Heart left ventricle (tissue), 16 donors: Measurements from ENCODE around the gene SPTLC3. TPM values are rescaled to one million over a fixed set of nuclear protein-coding genes. Genes with fewer than 3 reads are reported as not detected.

Experiments used
- ATAC-seq, 4 donors: fragments of 200-7000 bp; cut with Tn5 transposase; one replicate each; pipeline ENCODE4 v1.9.1; 2020 to 2022; ENCODE audit warnings: moderate library complexity in 4 of 4, mild to moderate bottlenecking in 3 of 4, moderate number of reproducible peaks in 1 of 4
- DNase-seq, 5 donors: peaks; one replicate each; pipeline ENCODE4 v3.0.0-alpha.2; 2020
- H3K27ac ChIP-seq, 12 donors: fragments of 200-600 bp; sonication (generic) in 4 of 12; one replicate each; pipeline versions ENCODE4 v1.5.0 to v1.8.0; 2016 to 2022; ENCODE audit warnings: mild to moderate bottlenecking in 2 of 12
- H3K27me3 ChIP-seq, 9 donors: fragments of 200-600 bp; sonication (generic) in 2 of 9; one replicate each; pipeline versions ENCODE4 v1.5.1 to v1.8.0; 2016 to 2022; ENCODE audit warnings: mild to moderate bottlenecking in 3 of 9
- H3K36me3 ChIP-seq, 9 donors: fragments of 200-600 bp; sonication (generic) in 2 of 9; one replicate each; pipeline versions ENCODE4 v1.5.0 to v1.8.0; 2018 to 2022; ENCODE audit warnings: mild to moderate bottlenecking in 2 of 9
- H3K4me1 ChIP-seq, 12 donors: fragments of 200-600 bp; sonication (generic) in 4 of 12; one replicate each; pipeline versions ENCODE4 v1.5.0 to v1.8.0; 2016 to 2022; ENCODE audit warnings: mild to moderate bottlenecking in 3 of 12
- H3K4me3 ChIP-seq, 12 donors: fragments of 200-600 bp; sonication (generic) in 4 of 12; one replicate each; pipeline versions ENCODE4 v1.5.0 to v1.8.0; 2017 to 2022; ENCODE audit warnings: mild to moderate bottlenecking in 9 of 12, moderate library complexity in 4 of 12
- H3K9me3 ChIP-seq, 12 donors: fragments of 200-600 bp; sonication (generic) in 4 of 12; one replicate each; pipeline versions ENCODE4 v1.5.0 to v1.8.0; 2016 to 2022; ENCODE audit warnings: mild to moderate bottlenecking in 1 of 12
- CTCF ChIP-seq, 12 donors: fragments of 200-600 bp; sonication (generic) in 4 of 12; IDR thresholded peaks; one replicate each; pipeline versions ENCODE4 v1.5.0 to v1.8.0; 2018 to 2022; ENCODE audit warnings: antibody characterized with exemption in 12 of 12, mild to moderate bottlenecking in 5 of 12
- POLR2A ChIP-seq, 2 donors: fragments of 450-650 bp; IDR thresholded peaks; one replicate each; pipeline ENCODE4 v1.6.1; 2017; ENCODE audit warnings: antibody characterized with exemption in 2 of 2, mild to moderate bottlenecking in 2 of 2, moderate library complexity in 2 of 2
- WGBS, 4 donors: extraction: QIAGEN DNeasy Blood & Tissue Kit in 2 of 4; methylation state at CpG; one replicate each; pipeline versions ENCODE4 v1.1.5 to v1.1.7; 2013 to 2018; 5-methylcytosine and 5-hydroxymethylcytosine counted together
- intact Hi-C, 10 donors: fragments of 100-400 bp; cut with DNase I; formaldehyde crosslinking; loops; one replicate each; pipeline versions ENCODE4 v1.11.1 to v1.14.2; 2022
- polyA plus RNA-seq, 2 donors: library from polyadenylated mRNA; stranded (reverse); fragments of 200-250 nt; gene quantifications; one replicate each; pipeline ENCODE4 v1.2.3, GENCODE V29; 2013
- total RNA-seq, 9 donors: library from RNA; depleted of rRNA in 2 of 9; stranded (reverse); fragments of >200 nt in 2 of 9; fragmentation: NEBNext Ultra II Directional in 3 of 9; extraction: Animal tissue kit (Norgen Biotek cat#: 25700) in 3 of 9; gene quantifications; one replicate each; pipeline versions ENCODE4 v1.1.0 to v1.2.4, GENCODE V29; 2016 to 2023
- donor health status: ischemic (EF 13 %, LVEDD 7.1; RV severe dilation, severe dysfunction).
- donor health status: healthy with polysubstance abuse.
- donor health status: DM: no; HTN: yes; CAD: no.
- donor health status: DM: no; HTN: no; CAD: no.
- donor health status: ischemic (EF 25% LVEDD 6.9; RV normal size, moderate dysfunction).
- donor health status: ischemic (EF 25% LVEDD 5.7; RV mildly dilated, moderate dysfunction).
- donor health status: healthy.
- donor health status: DM: yes; HTN: yes; CAD: no.
- donor health status: ischemic (EF 35%, LVEDD 5.7; RV mildly dilated, moderate dysfunction).
- donor health status: nonischemic (EF 11% LVEDD 7.7; RV severe dilation, severe dysfunction).
- donor health status: DM: yes; HTN: yes; CAD: no.
- donor health status: PGD.
- donor health status: ischemic (EF 29% LVEDD 5.4; RV normal size, mild dysfunction).
- donor health status: nonischemic (EF 23%, LVEDD 6.1; RV moderate dilation, normal function).

SPTLC3 gene
- total and polyA plus RNA-seq, 11 donors = 0.57 to 15.4 (median 6.0) TPM

- no peak overlapping the region for H3K4me3 ChIP-seq
- peaks cover 0 to 9% (median 0%) of the 10 kb centered on the region in 12 donors for H3K4me1 ChIP-seq
- H3K9me3 ChIP-seq = no peaks in the 10 kb centered on the region
- DNase-seq (no peak), ATAC-seq (no peak)
- no peaks in the 10 kb centered on the region for H3K27me3 ChIP-seq
- TF ChIP-seq POLR2A (IDR thresholded peaks at IDR 0.05) (no peak), CTCF (IDR thresholded peaks at IDR 0.05) (no peak)
- no peak overlapping the region for H3K27ac ChIP-seq
- intact Hi-C loops = no loop called here
- H3K36me3 ChIP-seq = no peaks in the 10 kb centered on the region
These were observed 33.7 kb downstream of the SPTLC3 start for GRCh38 chr20:13042458-13042794.

- H3K4me1 ChIP-seq = peaks cover 0 to 9% (median 0%) of the 10 kb centered on the region in 12 donors
- no peak for TF ChIP-seq POLR2A (IDR thresholded peaks at IDR 0.05)
- no peak for TF ChIP-seq CTCF (IDR thresholded peaks at IDR 0.05)
- ATAC-seq (no peak), DNase-seq (no peak)
- WGBS, 4 donors = 25 to 61% (median 39%) methylated on average over 1 of the region's 1 CpG
- peaks cover 0 to 9% (median 2%) of the 10 kb centered on the region in 9 donors for H3K36me3 ChIP-seq
- H3K4me3 ChIP-seq = no peak overlapping the region
- intact Hi-C loops = no loop called here
- no peaks in the 10 kb centered on the region for H3K27me3 ChIP-seq
- no peak overlapping the region for H3K27ac ChIP-seq
- no peaks in the 10 kb centered on the region for H3K9me3 ChIP-seq
These were observed 37.6 kb downstream of the SPTLC3 start for GRCh38 chr20:13046409-13046808.

GRCh38 chr20:13054011-13054410 lies 45.2 kb downstream of the SPTLC3 start:
- ATAC-seq = no peak
- Histone ChIP-seq H3K4me1 (no peaks in the 10 kb centered on the region), H3K27me3 (no peaks in the 10 kb centered on the region), H3K9me3 (no peaks in the 10 kb centered on the region), H3K36me3 (peaks cover 0 to 6% (median 1%) of the 10 kb centered on the region in 9 donors), H3K27ac (no peak overlapping the region), H3K4me3 (no peak overlapping the region)
- DNase-seq = no peak
- intact Hi-C loops = no loop called here
- WGBS, 4 donors = 61 to 90% (median 71%) methylated on average over 3 of the region's 3 CpGs
- no peak for TF ChIP-seq POLR2A (IDR thresholded peaks at IDR 0.05)
- no peak for TF ChIP-seq CTCF (IDR thresholded peaks at IDR 0.05)

- Histone ChIP-seq H3K4me3 (no peak overlapping the region), H3K9me3 (no peaks in the 10 kb centered on the region), H3K27me3 (no peaks in the 10 kb centered on the region), H3K36me3 (no peaks in the 10 kb centered on the region), H3K27ac (no peak overlapping the region), H3K4me1 (peaks cover 0 to 9% (median 0%) of the 10 kb centered on the region in 12 donors)
- WGBS, 4 donors = 80 to 93% (median 86%) methylated on average over 9 of the region's 9 CpGs
- TF ChIP-seq CTCF (IDR thresholded peaks at IDR 0.05) (no peak), POLR2A (IDR thresholded peaks at IDR 0.05) (no peak)
- ATAC-seq (no peak), DNase-seq (no peak)
- intact Hi-C loops = no loop called here
These were observed 50.1 kb downstream of the SPTLC3 start for GRCh38 chr20:13058666-13059389.
